Epithelial cell of esophagus (primary cell): ENCODE measurements around the gene TNS3.
"Not testable (repeated sequence)": the region's sequence is repeated elsewhere in the genome, so short reads cannot be mapped to it uniquely, and the experiment has no call there.

Experiments
- DNase-seq: peaks from one replicate; pipeline ENCODE4 v3.0.0; 2010; ENCODE audit warnings: low read depth
- H3K4me3 ChIP-seq: 2 replicates; pipeline ENCODE4 v1.5.1; 2011; ENCODE audit warnings: mild to moderate bottlenecking, low read length, control low read depth
- CTCF ChIP-seq: IDR thresholded peaks from 2 replicates; pipeline ENCODE4 v1.5.1; 2011; ENCODE audit warnings: low read depth, mild to moderate bottlenecking, low read length, control low read depth, inconsistent platforms; ENCODE audit not compliant: insufficient read depth; ENCODE audit errors: missing control alignments

TNS3 gene

GRCh38 chr7:47610506-47611044 lies 28.7 kb upstream of the TNS3 start:
- H3K4me3 ChIP-seq: no peak overlapping the region
- no peak for TF ChIP-seq CTCF
- DNase-seq: no peak

- H3K4me3 ChIP-seq: no peak overlapping the region
- no peak for TF ChIP-seq CTCF
- no peak for DNase-seq
These were observed 28.0 kb upstream of the TNS3 start for GRCh38 chr7:47609803-47610452.

- H3K4me3 ChIP-seq, DNase-seq: not testable (repeated sequence)
These were observed 24.7 kb upstream of the TNS3 start for GRCh38 chr7:47606593-47607046.

- H3K4me3 ChIP-seq: no peak overlapping the region
- TF ChIP-seq CTCF: no peak
- no peak for DNase-seq
These were observed 24.1 kb upstream of the TNS3 start for GRCh38 chr7:47605816-47606575.

GRCh38 chr7:47604496-47604890 lies 22.6 kb upstream of the TNS3 start:
- no peak overlapping the region for H3K4me3 ChIP-seq
- no peak for TF ChIP-seq CTCF
- no peak for DNase-seq

GRCh38 chr7:47603514-47604255 lies 21.8 kb upstream of the TNS3 start:
- H3K4me3 ChIP-seq, DNase-seq: not testable (repeated sequence)

GRCh38 chr7:47602272-47603004 lies 20.5 kb upstream of the TNS3 start:
- no peak for TF ChIP-seq CTCF
- DNase-seq: peak; percentile 71
- no peak overlapping the region for H3K4me3 ChIP-seq
